Naive thymus-derived CD8-positive, alpha-beta T cell (primary cell): ENCODE results near the gene ZFP69B. TPM values are rescaled to one million over a fixed set of nuclear protein-coding genes. Genes with fewer than 3 reads are reported as not detected.

Source experiments
- ATAC-seq, 2 donors: fragments of 150-1000 bp; cut with Tn5 transposase in 1 of 2; sonication (Bioruptor Pico), chemical (Tn5 transposase) in 1 of 2; 1 replicate in 1 of 2; 2 replicates in 1 of 2; pipeline ENCODE4 v1.10.0; 2021; ENCODE audit warnings: mild to moderate bottlenecking in 2 of 2, moderate library complexity in 2 of 2
- POLR2A ChIA-PET: fragments of 350-600 bp; sonication (Branson Sonifier 250); formaldehyde crosslinking; loops from one replicate; lab custom pipeline; 2021; ENCODE audit warnings: antibody characterized with exemption; lab: Charles Lee
- DNase-seq, 10 donors: peaks; one replicate each; pipeline versions ENCODE4 v3.0.0 to v3.0.0-alpha.2; 2020 to 2022
- H3K27ac Mint-ChIP-seq, 10 donors: one replicate each; pipeline ENCODE4 v1.8.0; 2020 to 2022; ENCODE audit warnings: mild to moderate bottlenecking in 10 of 10, mixed read lengths in 10 of 10, moderate library complexity in 4 of 10, inconsistent platforms in 1 of 10
- H3K27me3 Mint-ChIP-seq, 5 donors: one replicate each; pipeline ENCODE4 v1.8.0; 2021 to 2022; ENCODE audit warnings: mixed read lengths in 5 of 5
- H3K36me3 Mint-ChIP-seq, 3 donors: one replicate each; pipeline ENCODE4 v1.8.0; 2020 to 2022; ENCODE audit warnings: mixed read lengths in 3 of 3, mild to moderate bottlenecking in 2 of 3, inconsistent platforms in 1 of 3
- H3K4me1 Mint-ChIP-seq, 4 donors: one replicate each; pipeline ENCODE4 v1.8.0; 2021 to 2022; ENCODE audit warnings: mixed read lengths in 4 of 4
- H3K4me3 Mint-ChIP-seq, 10 donors: one replicate each; pipeline ENCODE4 v1.8.0; 2020 to 2022; ENCODE audit warnings: mild to moderate bottlenecking in 10 of 10, mixed read lengths in 10 of 10, moderate library complexity in 6 of 10, inconsistent platforms in 1 of 10
- H3K9me3 Mint-ChIP-seq, 9 donors: one replicate each; pipeline ENCODE4 v1.8.0; 2020 to 2022; ENCODE audit warnings: mixed read lengths in 9 of 9, mild to moderate bottlenecking in 3 of 9, inconsistent platforms in 1 of 9, moderate library complexity in 1 of 9
- polyA plus RNA-seq, 3 donors: library from polyadenylated mRNA; unstranded; fragments of 300-500 nt; fragmentation: Illumina TruSeq; gene quantifications; one replicate each; pipeline ENCODE4 v1.2.3, GENCODE V29; 2021
- total RNA-seq, 8 experiments: library from RNA in 2 of 8; stranded (reverse) in 2 of 8; gene quantifications; one replicate each; pipeline ENCODE4 v1.2.3 and lab custom pipeline; 2021 to 2026

ZFP69B gene
- total and polyA plus RNA-seq, 5 experiments from 2014 or later: 1.9 to 13.0 (median 4.4) TPM

DNA sequence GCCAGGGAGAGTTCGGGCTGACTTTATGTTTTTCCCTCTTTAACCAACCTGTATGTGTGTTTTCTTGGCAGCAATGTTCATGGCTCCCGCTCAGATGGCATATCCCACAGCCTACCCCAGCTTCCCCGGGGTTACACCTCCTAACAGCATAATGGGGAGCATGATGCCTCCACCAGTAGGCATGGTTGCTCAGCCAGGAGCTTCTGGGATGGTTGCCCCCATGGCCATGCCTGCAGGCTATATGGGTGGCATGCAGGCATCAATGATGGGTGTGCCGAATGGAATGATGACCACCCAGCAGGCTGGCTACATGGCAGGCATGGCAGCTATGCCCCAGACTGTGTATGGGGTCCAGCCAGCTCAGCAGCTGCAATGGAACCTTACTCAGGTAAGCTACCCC lies 33.6 kb upstream of the ZFP69B start:
- Mint-ChIP-seq H3K27ac (peak overlapping the region; percentile 12 to 87 (median 57)), H3K9me3 (peaks cover 0 to 2% (median 0%) of the 10 kb centered on the region in 9 donors), H3K36me3 (peaks cover 21 to 99% (median 51%) of the 10 kb centered on the region in 3 donors), H3K4me3 (no peak overlapping the region), H3K4me1 (peaks cover 32 to 64% (median 58%) of the 10 kb centered on the region in 4 donors), H3K27me3 (no peaks in the 10 kb centered on the region)
- ATAC-seq (no peak), DNase-seq (no peak)
- POLR2A ChIA-PET: no interaction called here

DNA sequence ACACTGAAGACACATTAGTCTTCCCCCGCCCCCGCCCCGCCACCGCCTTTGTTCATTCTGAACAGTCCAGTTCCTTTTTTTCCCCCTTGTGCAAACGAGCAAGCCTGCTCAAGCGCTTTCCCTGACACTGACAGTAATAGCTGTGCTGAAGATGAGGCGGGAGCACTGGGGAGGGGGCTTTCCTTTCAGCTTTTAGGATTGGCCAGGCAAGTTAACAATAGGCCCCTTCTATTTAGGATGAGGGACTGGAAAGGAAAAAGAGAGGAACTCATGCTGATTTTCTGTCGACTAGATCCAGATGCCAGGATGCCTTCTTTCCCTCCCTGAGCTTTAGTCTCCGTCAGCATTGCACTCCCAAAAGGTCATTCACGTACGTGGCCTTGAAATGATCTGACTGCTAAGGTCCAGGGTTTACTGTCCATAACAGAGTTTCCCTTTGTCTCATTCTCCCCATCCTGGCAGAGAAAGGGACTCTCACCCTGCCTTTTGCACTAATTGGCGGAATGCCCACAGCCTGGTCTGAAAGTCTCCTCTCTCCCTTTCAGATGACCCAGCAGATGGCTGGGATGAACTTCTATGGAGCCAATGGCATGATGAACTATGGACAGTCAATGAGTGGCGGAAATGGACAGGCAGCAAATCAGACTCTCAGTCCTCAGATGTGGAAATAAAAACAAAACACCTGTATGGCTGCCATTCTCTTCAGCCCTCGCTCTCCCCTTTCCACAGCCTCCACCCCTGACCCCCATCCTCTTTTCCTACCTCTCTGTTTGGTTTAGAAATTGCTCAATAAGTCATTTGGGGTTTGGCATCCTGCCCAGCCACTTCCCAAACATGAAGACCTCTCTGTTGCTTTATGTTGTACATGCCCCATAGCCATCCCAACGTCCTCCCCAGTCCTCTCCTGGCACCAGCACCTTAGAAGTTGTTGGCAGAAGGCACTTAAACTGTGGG lies 28.6 kb upstream of the ZFP69B start:
- H3K9me3 Mint-ChIP-seq: peaks cover 0 to 4% (median 0%) of the 10 kb centered on the region in 9 donors
- H3K27me3 Mint-ChIP-seq: no peaks in the 10 kb centered on the region
- POLR2A ChIA-PET: no interaction called here
- DNase-seq (no peak), ATAC-seq (no peak)
- peak overlapping the region in 9 of 10 donors; percentile 61 to 88 (median 73) for H3K27ac Mint-ChIP-seq
- H3K4me3 Mint-ChIP-seq: peak overlapping the region in 1 of 10 donors; percentile 44
- H3K4me1 Mint-ChIP-seq: peaks cover 21 to 48% (median 32%) of the 10 kb centered on the region in 4 donors
- peaks cover 16 to 83% (median 49%) of the 10 kb centered on the region in 3 donors for H3K36me3 Mint-ChIP-seq

DNA sequence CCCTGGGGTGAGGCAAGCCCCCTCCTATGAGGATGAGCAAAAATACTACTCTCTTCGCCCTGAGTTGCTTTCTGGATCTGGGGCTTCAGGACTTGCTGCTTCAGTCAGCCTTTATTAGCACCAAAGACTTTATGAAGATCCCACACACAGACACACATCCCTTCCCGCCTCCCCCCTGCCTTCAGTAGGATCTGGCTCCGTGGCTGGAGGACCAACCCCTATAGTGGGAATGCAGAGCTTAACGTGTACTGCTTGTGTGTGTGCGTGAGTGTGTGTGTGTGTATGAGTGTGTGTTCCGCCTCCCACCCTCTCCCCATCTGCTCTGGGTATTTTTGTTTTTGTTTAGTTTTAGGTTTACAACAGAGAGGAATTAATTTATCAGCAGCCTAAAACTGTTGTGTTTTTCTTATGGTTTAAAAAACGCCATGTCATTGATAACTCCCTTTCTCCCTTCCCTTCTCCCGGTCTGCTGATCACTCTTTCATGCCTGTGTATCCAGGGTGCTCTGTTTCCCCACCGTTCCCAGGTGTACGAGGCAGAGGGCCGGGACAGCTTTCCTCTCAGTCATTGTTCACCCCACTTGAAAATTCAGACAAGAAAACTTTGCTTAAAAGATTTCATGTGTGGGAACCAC lies 27.5 kb upstream of the ZFP69B start:
- ATAC-seq: no peak
- Mint-ChIP-seq H3K4me3 (peak overlapping the region in 2 of 10 donors; percentile 15 to 43), H3K27me3 (no peaks in the 10 kb centered on the region), H3K27ac (peak overlapping the region in 9 of 10 donors; percentile 3 to 88 (median 58)), H3K4me1 (peaks cover 16 to 42% (median 24%) of the 10 kb centered on the region in 4 donors), H3K9me3 (peaks cover 0 to 4% (median 0%) of the 10 kb centered on the region in 9 donors), H3K36me3 (peaks cover 7 to 74% (median 42%) of the 10 kb centered on the region in 3 donors)
- DNase-seq: no peak
- POLR2A ChIA-PET: no interaction called here

DNA sequence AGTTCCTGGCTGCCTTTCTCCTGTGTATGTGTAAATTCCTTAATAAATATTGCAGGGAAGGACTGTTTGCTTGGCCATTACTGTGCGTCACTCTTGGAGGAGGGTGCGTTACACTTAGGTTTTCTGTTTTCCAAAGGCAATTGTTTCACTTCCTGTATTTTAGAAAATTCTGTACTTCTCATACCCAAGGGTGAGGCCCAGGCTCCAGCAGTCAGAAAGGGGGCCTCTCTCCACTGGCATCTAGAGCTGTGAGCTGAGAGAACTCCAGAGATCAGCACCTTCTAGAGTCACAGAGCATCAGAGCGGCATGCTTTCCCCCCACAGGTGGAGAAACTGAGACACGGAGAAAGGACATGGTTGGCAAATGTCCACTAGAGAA lies 27.0 kb upstream of the ZFP69B start:
- POLR2A ChIA-PET: no interaction called here
- Mint-ChIP-seq H3K9me3 (peaks cover 0 to 4% (median 0%) of the 10 kb centered on the region in 9 donors), H3K27ac (peak overlapping the region in 6 of 10 donors; percentile 24 to 79 (median 63)), H3K4me1 (peaks cover 16 to 42% (median 24%) of the 10 kb centered on the region in 4 donors), H3K4me3 (peak overlapping the region in 1 of 10 donors; percentile 25), H3K27me3 (no peaks in the 10 kb centered on the region), H3K36me3 (peaks cover 5 to 69% (median 38%) of the 10 kb centered on the region in 3 donors)
- ATAC-seq (no peak), DNase-seq (no peak)

DNA sequence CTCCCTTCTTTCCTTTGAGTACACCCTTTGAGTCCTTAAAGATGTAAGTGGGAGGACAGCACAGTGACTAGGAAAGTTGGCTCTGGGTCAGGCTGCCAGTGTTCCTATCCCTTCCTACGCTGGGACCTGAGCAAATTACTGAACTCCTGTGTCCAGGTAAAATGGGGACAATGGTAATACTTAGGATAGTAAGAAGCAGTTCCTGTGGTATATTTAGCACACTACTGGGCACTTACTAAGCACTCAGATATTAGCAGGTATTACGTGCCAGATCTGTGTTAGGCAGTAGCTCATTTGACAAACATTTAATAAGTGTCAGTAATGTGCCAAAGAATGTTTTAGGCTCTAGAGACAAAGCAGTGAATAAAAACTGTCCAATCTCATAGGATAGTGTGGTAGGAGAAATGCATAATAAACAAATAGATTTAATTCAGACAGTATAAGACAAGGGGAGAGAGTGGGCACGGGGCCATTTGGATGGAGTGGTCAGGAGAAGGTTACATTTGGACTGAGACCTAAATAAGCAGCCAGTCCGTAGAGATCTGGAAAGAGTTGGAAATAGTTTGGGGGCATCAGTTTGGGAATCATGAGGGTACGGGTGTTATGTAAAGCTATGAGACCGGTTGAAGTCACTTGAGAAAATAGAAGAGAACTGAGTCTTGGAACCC lies 26.2 kb upstream of the ZFP69B start:
- POLR2A ChIA-PET: no interaction called here
- peak overlapping the region in 6 of 10 donors; percentile 13 to 69 (median 36) for H3K27ac Mint-ChIP-seq
- H3K4me3 Mint-ChIP-seq: peak overlapping the region in 1 of 10 donors; percentile 3
- ATAC-seq: no peak
- peaks cover 0 to 60% (median 33%) of the 10 kb centered on the region in 3 donors for H3K36me3 Mint-ChIP-seq
- H3K27me3 Mint-ChIP-seq: no peaks in the 10 kb centered on the region
- H3K4me1 Mint-ChIP-seq: peaks cover 12 to 42% (median 19%) of the 10 kb centered on the region in 4 donors
- no peak for DNase-seq
- H3K9me3 Mint-ChIP-seq: peaks cover 0 to 4% (median 0%) of the 10 kb centered on the region in 9 donors

DNA sequence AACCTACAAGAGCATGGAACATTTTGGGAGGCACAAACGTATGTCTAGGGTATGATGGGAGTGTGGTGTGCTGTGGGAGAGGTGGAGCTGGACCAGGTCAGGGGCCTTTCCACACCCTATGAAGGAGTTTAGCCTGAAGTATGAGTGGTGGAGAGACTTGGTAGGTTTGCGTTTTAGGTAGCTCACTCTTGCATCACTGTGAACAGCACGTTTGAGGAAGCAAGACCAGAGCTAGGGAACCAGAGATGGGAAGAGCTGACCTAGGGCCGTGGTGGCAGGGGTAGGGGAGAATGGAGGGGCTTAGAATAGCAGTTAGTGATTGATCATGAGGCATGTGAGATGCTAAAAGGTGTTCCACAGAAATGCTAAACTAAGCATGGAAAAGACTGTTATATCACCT lies 25.1 kb upstream of the ZFP69B start:
- Mint-ChIP-seq H3K27me3 (no peaks in the 10 kb centered on the region), H3K4me1 (peaks cover 12 to 38% (median 15%) of the 10 kb centered on the region in 4 donors), H3K27ac (peak overlapping the region in 4 of 10 donors; percentile 41 to 68 (median 56)), H3K36me3 (peaks cover 0 to 49% (median 33%) of the 10 kb centered on the region in 3 donors), H3K4me3 (no peak overlapping the region), H3K9me3 (peaks cover 0 to 4% (median 0%) of the 10 kb centered on the region in 9 donors)
- ATAC-seq: no peak
- DNase-seq: no peak
- POLR2A ChIA-PET: interaction anchor here (0.5 kb wide), 1 partner anchor 266 kb away, joined by 4 read pairs; no protein-coding TSS in a partner anchor

DNA sequence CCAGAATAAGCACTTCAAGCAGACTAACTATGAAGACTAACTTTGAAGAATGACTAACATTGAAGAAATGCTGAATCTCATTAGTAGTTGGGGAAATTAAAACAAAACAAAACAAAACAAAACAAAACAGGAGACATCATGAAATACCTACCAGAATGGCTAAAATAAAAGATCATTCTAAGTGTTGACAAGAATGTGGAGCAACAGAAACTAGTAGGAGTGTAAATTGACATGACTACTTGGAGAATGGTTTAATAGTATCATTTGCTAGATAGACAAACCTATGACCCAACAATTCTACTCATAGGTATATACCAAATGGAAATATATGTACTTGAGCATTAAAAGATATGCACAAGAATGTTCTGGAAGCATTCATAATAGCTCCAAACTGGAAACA lies 18.9 kb upstream of the ZFP69B start:
- ATAC-seq (no peak), DNase-seq (no peak)
- POLR2A ChIA-PET: no interaction called here
- Mint-ChIP-seq H3K4me3 (no peak overlapping the region), H3K36me3 (peaks cover 0 to 3% (median 2%) of the 10 kb centered on the region in 3 donors), H3K27ac (peak overlapping the region in 2 of 10 donors; percentile 2 to 20), H3K4me1 (no peaks in the 10 kb centered on the region), H3K9me3 (peaks cover 0 to 2% (median 0%) of the 10 kb centered on the region in 9 donors), H3K27me3 (no peaks in the 10 kb centered on the region)

DNA sequence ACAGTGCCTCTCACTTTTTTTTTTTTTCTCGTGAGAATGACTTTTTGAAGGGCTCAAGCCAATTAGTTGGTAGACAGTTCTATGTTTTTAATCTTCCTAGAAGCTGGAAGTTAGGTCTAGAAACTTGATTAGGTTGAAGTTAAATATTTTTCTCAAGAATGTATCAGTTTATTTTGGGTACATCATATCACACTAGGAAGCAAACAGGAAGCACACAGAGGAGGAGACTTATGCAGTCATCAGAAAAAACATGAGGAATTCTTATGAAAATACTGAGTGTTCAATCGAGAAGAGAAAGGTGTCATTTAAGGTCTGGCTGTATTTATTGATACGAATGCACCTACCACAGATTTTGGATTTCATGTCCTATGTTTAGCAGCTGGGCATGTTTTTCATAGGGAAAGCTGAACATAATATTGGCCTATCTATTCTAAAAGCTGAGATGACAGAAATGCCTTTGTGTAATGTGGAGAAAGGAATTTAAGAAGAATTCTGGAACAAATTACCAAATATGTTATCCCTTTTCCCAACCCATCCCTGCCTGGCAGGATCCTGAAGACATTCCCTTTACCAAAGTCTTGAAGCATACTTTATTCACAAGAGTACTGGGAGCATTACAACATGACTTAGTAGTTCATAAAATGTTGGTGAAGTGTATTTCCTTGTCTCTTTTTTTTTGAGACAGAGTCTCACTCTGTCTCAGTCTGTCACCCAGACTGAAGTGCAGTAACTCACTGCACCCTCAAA lies 17.5 kb upstream of the ZFP69B start:
- POLR2A ChIA-PET: interaction anchor here (1.1 kb wide), 1 partner anchor 44 kb away, joined by 3 read pairs; the partner anchor contains the start of gene ZFP69
- ATAC-seq: no peak

DNA sequence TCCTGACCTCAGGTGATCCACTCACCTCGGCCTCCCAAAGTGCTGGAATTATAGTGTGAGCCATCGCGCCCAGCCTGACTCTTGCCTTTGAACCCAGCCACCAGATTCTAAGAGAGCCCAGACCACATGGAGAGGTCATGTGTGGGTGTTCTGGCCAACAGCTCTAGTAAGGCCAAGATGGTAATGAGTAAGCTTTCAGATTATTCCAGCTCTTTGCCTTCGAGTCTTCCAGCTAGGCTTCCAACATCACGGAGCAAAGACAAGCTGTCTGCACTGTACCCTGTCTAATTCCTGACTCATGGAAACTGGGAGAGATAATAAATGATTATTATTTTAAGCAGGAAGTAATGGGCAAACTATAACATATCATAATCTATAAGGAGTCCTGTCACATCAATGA lies 14.8 kb upstream of the ZFP69B start:
- H3K4me1 Mint-ChIP-seq: peaks cover 0 to 7% (median 3%) of the 10 kb centered on the region in 4 donors
- no peak for DNase-seq
- peak overlapping the region in 1 of 10 donors; percentile 51 for H3K27ac Mint-ChIP-seq
- no peaks in the 10 kb centered on the region for H3K9me3 Mint-ChIP-seq
- no peaks in the 10 kb centered on the region for H3K27me3 Mint-ChIP-seq
- peaks cover 0 to 2% (median 1%) of the 10 kb centered on the region in 3 donors for H3K36me3 Mint-ChIP-seq
- H3K4me3 Mint-ChIP-seq: no peak overlapping the region
- POLR2A ChIA-PET: interaction anchor here (0.6 kb wide), 1 partner anchor 946 kb away, joined by 4 read pairs; no protein-coding TSS in a partner anchor
- ATAC-seq: no peak

More for the DNA sequence above, 17.5 kb upstream of the ZFP69B start:
- Mint-ChIP-seq H3K27me3 (no peaks in the 10 kb centered on the region), H3K36me3 (peaks cover 0 to 2% (median 1%) of the 10 kb centered on the region in 3 donors), H3K4me3 (no peak overlapping the region), H3K4me1 (no peaks in the 10 kb centered on the region), H3K9me3 (peaks cover 0 to 2% (median 0%) of the 10 kb centered on the region in 9 donors), H3K27ac (no peak overlapping the region)
- no peak for DNase-seq

DNA sequence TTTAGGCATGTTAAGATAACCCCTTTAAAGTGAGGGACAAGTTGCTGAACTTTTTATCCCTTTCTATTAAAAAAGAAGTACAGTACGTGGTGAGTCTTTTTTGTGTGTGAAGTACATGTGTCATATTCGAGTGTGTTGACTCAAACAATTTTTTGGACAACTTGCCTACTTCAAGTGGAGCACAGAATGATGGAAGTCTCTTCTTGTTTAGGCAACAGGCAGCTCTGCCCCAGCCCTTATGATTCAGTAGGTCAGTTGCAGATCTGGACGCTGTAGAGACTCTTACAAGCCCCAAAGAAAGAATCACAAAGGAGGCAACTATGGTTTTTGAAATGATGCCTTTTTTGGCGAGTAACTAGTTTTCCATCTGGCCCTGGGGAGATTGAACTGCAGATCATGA lies 14.4 kb upstream of the ZFP69B start:
- no peak overlapping the region for H3K4me3 Mint-ChIP-seq
- no peak for ATAC-seq
- no peak for DNase-seq
- H3K4me1 Mint-ChIP-seq: peaks cover 0 to 7% (median 3%) of the 10 kb centered on the region in 4 donors
- no peaks in the 10 kb centered on the region for H3K27me3 Mint-ChIP-seq
- POLR2A ChIA-PET: no interaction called here
- no peaks in the 10 kb centered on the region for H3K9me3 Mint-ChIP-seq
- no peak overlapping the region for H3K27ac Mint-ChIP-seq
- H3K36me3 Mint-ChIP-seq: peaks cover 0 to 2% (median 1%) of the 10 kb centered on the region in 3 donors

DNA sequence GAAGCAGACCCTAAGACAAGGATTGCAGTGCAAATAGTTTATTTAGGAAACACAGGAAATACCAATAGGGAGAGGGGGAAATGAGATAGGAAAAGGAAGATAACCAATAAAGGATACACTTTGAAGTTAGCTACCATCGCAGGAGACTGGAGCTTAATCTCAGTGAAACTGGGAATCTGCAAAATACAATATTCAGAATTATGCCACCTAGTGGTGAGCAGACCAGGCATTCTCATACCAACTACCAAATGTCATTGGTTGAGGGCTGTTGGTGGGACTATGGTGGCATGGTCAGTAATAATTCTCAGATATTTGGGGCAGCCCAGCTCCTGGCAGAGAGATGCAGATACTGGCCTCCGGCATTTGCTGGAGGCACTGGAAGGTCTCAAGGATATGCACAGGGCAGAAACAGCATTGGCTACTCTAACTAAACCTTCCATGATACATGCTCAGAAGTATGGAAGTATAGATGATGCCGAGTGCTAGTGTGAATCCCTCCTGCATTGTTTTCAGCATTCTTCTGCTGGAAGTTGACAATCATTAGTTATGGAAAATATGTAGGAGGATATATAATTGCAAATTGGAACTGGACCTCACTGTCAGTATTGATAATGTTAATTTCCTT lies 11.8 kb upstream of the ZFP69B start:
- no peak overlapping the region for H3K4me3 Mint-ChIP-seq
- peak; percentile 53 to 62 for ATAC-seq
- no peaks in the 10 kb centered on the region for H3K27me3 Mint-ChIP-seq
- DNase-seq: peak in 5 of 10 donors; percentile 11 to 43 (median 43)
- POLR2A ChIA-PET: no interaction called here
- H3K9me3 Mint-ChIP-seq: no peaks in the 10 kb centered on the region
- H3K4me1 Mint-ChIP-seq: peaks cover 0 to 7% (median 3%) of the 10 kb centered on the region in 4 donors
- peaks cover 0 to 4% (median 2%) of the 10 kb centered on the region in 3 donors for H3K36me3 Mint-ChIP-seq
- H3K27ac Mint-ChIP-seq: peak overlapping the region in 1 of 10 donors; percentile 37
